Esophagus squamous epithelium (tissue), 5 donors: ENCODE results near the gene GRIN1. TPM values are rescaled to one million over a fixed set of nuclear protein-coding genes. Genes with fewer than 3 reads are reported as not detected.
"Not testable (repeated sequence)": the region's sequence is repeated elsewhere in the genome, so short reads cannot be mapped to it uniquely, and the experiment has no call there.

Source experiments
- DNase-seq: peaks from one replicate; lab custom pipeline; 2025; lab: John Stamatoyannopoulos, UW
- H3K27ac ChIP-seq, 4 donors: fragments of 200-600 bp; sonication (generic); one replicate each; pipeline ENCODE4 v1.5.1; 2016 to 2019; ENCODE audit warnings: mild to moderate bottlenecking in 1 of 4
- H3K27me3 ChIP-seq, 4 donors: fragments of 200-600 bp; sonication (generic); 1 replicate in 3 of 4; 2 replicates in 1 of 4; pipeline versions ENCODE4 v1.5.1 to v1.6.0; 2017 to 2021; ENCODE audit warnings: antibody characterized with exemption in 1 of 4
- H3K36me3 ChIP-seq, 3 donors: fragments of 200-600 bp; sonication (generic); one replicate each; pipeline ENCODE4 v1.5.1; 2016 to 2019
- H3K4me1 ChIP-seq, 3 donors: fragments of 200-600 bp; sonication (generic); one replicate each; pipeline ENCODE4 v1.5.1; 2017 to 2019
- H3K4me3 ChIP-seq, 4 donors: fragments of 200-600 bp; sonication (generic); 1 replicate in 3 of 4; 2 replicates in 1 of 4; pipeline ENCODE4 v1.5.1; 2016 to 2019; ENCODE audit warnings: mild to moderate bottlenecking in 2 of 4, moderate library complexity in 1 of 4
- H3K9me3 ChIP-seq, 3 donors: fragments of 200-600 bp; sonication (generic); one replicate each; pipeline ENCODE4 v1.5.1; 2016 to 2019
- CTCF ChIP-seq, 6 experiments: fragments of 450-650 bp in 4 of 6; fragments of 200-600 bp in 2 of 6; sonication (generic) in 2 of 6; IDR thresholded peaks; one replicate each; pipeline ENCODE4 v1.5.1; 2016 to 2019; ENCODE audit warnings: antibody characterized with exemption in 6 of 6, mild to moderate bottlenecking in 4 of 6, moderate library complexity in 4 of 6
- POLR2A ChIP-seq, 4 donors: fragments of 450-650 bp; IDR thresholded peaks; one replicate each; pipeline ENCODE4 v1.6.1; 2017; ENCODE audit warnings: antibody characterized with exemption in 4 of 4, mild to moderate bottlenecking in 4 of 4, moderate library complexity in 3 of 4
- WGBS, 2 donors: methylation state at CpG; one replicate each; pipeline ENCODE4 v1.1.5; 2018; 5-methylcytosine and 5-hydroxymethylcytosine counted together
- intact Hi-C: fragments of 100-400 bp; cut with DNase I; formaldehyde crosslinking; loops from one replicate; pipeline ENCODE4 v1.15.0; 2022
- total RNA-seq, 4 donors: library from RNA; depleted of rRNA; stranded (reverse); fragments of >200 nt; gene quantifications; one replicate each; pipeline ENCODE4 v1.1.0, GENCODE V29; 2016
- donor health status: DM: yes; HTN: yes; CAD: no.

GRIN1 gene
- total RNA-seq, 4 donors from 2014 or later, result 0.38 TPM; not detected in 3

GRCh38 chr9:137123468-137123837 lies 15.5 kb upstream of the GRIN1 start:
- Histone ChIP-seq H3K27ac (no peak overlapping the region), H3K9me3 (no peaks in the 10 kb centered on the region), H3K4me1 (peaks cover 8 to 26% (median 18%) of the 10 kb centered on the region in 3 donors), H3K4me3 (no peak overlapping the region), H3K27me3 (no peaks in the 10 kb centered on the region), H3K36me3 (no peaks in the 10 kb centered on the region)
- no peak for DNase-seq
- TF ChIP-seq CTCF (IDR thresholded peaks at IDR 0.05) (no peak), POLR2A (IDR thresholded peaks at IDR 0.05) (no peak)
- intact Hi-C loops, result no loop called here
- WGBS, 2 donors, result 65 to 66% methylated on average over 5 of the region's 5 CpGs

- DNase-seq, H3K9me3 ChIP-seq, H3K27me3 ChIP-seq, H3K36me3 ChIP-seq, H3K4me3 ChIP-seq, H3K27ac ChIP-seq, intact Hi-C loops: not testable (repeated sequence)
- peaks cover 14 to 32% (median 23%) of the 10 kb centered on the region in 3 donors for H3K4me1 ChIP-seq
- 84 to 91% methylated on average over 1 to 5 of the region's 5 CpGs for WGBS, 2 donors
These were observed 14.9 kb upstream of the GRIN1 start for GRCh38 chr9:137123952-137124462.

- 36 to 39% methylated on average over 3 of the region's 3 CpGs for WGBS, 2 donors
- intact Hi-C loops, result no loop called here
- Histone ChIP-seq H3K36me3 (no peaks in the 10 kb centered on the region), H3K27ac (peak overlapping the region; percentile 19 to 70 (median 48)), H3K4me1 (peaks cover 23 to 43% (median 24%) of the 10 kb centered on the region in 3 donors), H3K27me3 (peaks cover 0 to 14% (median 0%) of the 10 kb centered on the region in 4 donors), H3K9me3 (no peaks in the 10 kb centered on the region), H3K4me3 (peak overlapping the region in 2 of 4 donors; percentile 31 to 96)
- TF ChIP-seq CTCF (IDR thresholded peaks at IDR 0.05), result no peak
- TF ChIP-seq POLR2A (IDR thresholded peaks at IDR 0.05), result no peak
- DNase-seq, result no peak
These were observed 12.2 kb upstream of the GRIN1 start for GRCh38 chr9:137126786-137127185.

- peaks cover 23 to 42% (median 24%) of the 10 kb centered on the region in 3 donors for H3K4me1 ChIP-seq
- WGBS, 2 donors, result 25 to 26% methylated on average over 20 to 23 of the region's 24 CpGs
- peaks cover 0 to 20% (median 0%) of the 10 kb centered on the region in 4 donors for H3K27me3 ChIP-seq
- peak overlapping the region; percentile 9 to 96 (median 29) for H3K4me3 ChIP-seq
- no peaks in the 10 kb centered on the region for H3K36me3 ChIP-seq
- peak overlapping the region; percentile 19 to 70 (median 48) for H3K27ac ChIP-seq
- TF ChIP-seq CTCF (IDR thresholded peaks at IDR 0.05) (no peak), POLR2A (IDR thresholded peaks at IDR 0.05) (no peak)
- intact Hi-C loops, result no loop called here
- no peak for DNase-seq
- no peaks in the 10 kb centered on the region for H3K9me3 ChIP-seq
These were observed 11.4 kb upstream of the GRIN1 start for GRCh38 chr9:137127301-137128157.

- intact Hi-C loops, result no loop called here
- Histone ChIP-seq H3K9me3 (no peaks in the 10 kb centered on the region), H3K27me3 (peaks cover 0 to 27% (median 0%) of the 10 kb centered on the region in 4 donors), H3K4me3 (peak overlapping the region; percentile 62 to 96 (median 82)), H3K27ac (peak overlapping the region in 3 of 4 donors; percentile 15 to 81 (median 48)), H3K36me3 (no peaks in the 10 kb centered on the region), H3K4me1 (peaks cover 23 to 42% (median 24%) of the 10 kb centered on the region in 3 donors)
- TF ChIP-seq CTCF (IDR thresholded peaks at IDR 0.05), result no peak
- no peak for TF ChIP-seq POLR2A (IDR thresholded peaks at IDR 0.05)
- no peak for DNase-seq
- 41 to 61% methylated on average over 15 to 19 of the region's 19 CpGs for WGBS, 2 donors
These were observed 10.6 kb upstream of the GRIN1 start for GRCh38 chr9:137128158-137128861.
